Natural killer cell (primary cell): Measurements from ENCODE around the gene NTM. TPM values are rescaled to one million over a fixed set of nuclear protein-coding genes. Genes with fewer than 3 reads are reported as not detected.

ENCODE experiments used
- ATAC-seq, 3 donors: fragments of 150-1000 bp in 2 of 3; fragments of 200-7000 bp in 1 of 3; cut with Tn5 transposase; 1 replicate in 1 of 3; 2 replicates in 2 of 3; pipeline ENCODE4 v1.10.0; 2021; ENCODE audit warnings: mild to moderate bottlenecking in 2 of 3, moderate library complexity in 2 of 3
- DNase-seq, 2 donors: peaks; one replicate each; pipeline versions ENCODE4 v3.0.0 to v3.0.0-alpha.2; 2013 to 2021; ENCODE audit warnings: mixed read lengths in 1 of 2
- H3K27ac ChIP-seq: one replicate; pipeline ENCODE4 v1.5.1; 2013; ENCODE audit warnings: mild to moderate bottlenecking, low read length
- H3K27me3 ChIP-seq: one replicate; pipeline ENCODE4 v1.6.1; 2013; ENCODE audit warnings: low read length; ENCODE audit not compliant: control insufficient read depth, insufficient read depth
- H3K36me3 ChIP-seq: one replicate; pipeline ENCODE4 v1.6.1; 2013; ENCODE audit warnings: low read length; ENCODE audit not compliant: control insufficient read depth, insufficient read depth
- H3K4me1 ChIP-seq: one replicate; pipeline ENCODE4 v1.6.1; 2013; ENCODE audit warnings: low read length; ENCODE audit not compliant: control insufficient read depth, insufficient read depth
- H3K4me3 ChIP-seq: one replicate; pipeline ENCODE4 v1.5.1; 2013; ENCODE audit warnings: low read length
- H3K9me3 ChIP-seq: one replicate; pipeline ENCODE4 v1.6.1; 2013; ENCODE audit warnings: low read length; ENCODE audit not compliant: control insufficient read depth, insufficient read depth
- H3K27ac Mint-ChIP-seq, 2 donors: one replicate each; pipeline ENCODE4 v1.8.0; 2022; ENCODE audit warnings: mild to moderate bottlenecking in 2 of 2, mixed read lengths in 2 of 2, moderate library complexity in 1 of 2
- H3K27me3 Mint-ChIP-seq, 2 donors: one replicate each; pipeline ENCODE4 v1.8.0; 2022; ENCODE audit warnings: low read depth in 2 of 2, mixed read lengths in 2 of 2
- H3K36me3 Mint-ChIP-seq: one replicate; pipeline ENCODE4 v1.8.0; 2022; ENCODE audit warnings: mixed read lengths
- H3K4me1 Mint-ChIP-seq, 2 donors: one replicate each; pipeline ENCODE4 v1.8.0; 2022; ENCODE audit warnings: mixed read lengths in 2 of 2
- H3K4me3 Mint-ChIP-seq: one replicate; pipeline ENCODE4 v1.8.0; 2022; ENCODE audit warnings: mild to moderate bottlenecking, moderate library complexity, mixed read lengths
- H3K9me3 Mint-ChIP-seq, 2 donors: one replicate each; pipeline ENCODE4 v1.8.0; 2022; ENCODE audit warnings: mixed read lengths in 2 of 2
- WGBS: methylation state at CpG from one replicate; pipeline ENCODE4 v1.1.7; 2013; ENCODE audit warnings: missing lambda C conversion rate; ENCODE audit not compliant: insufficient coverage; 5-methylcytosine and 5-hydroxymethylcytosine counted together
- intact Hi-C: fragments of 100-400 bp; cut with micrococcal nuclease; formaldehyde crosslinking; loops from one replicate; pipeline ENCODE4 v1.14.2; 2022
- total RNA-seq, 4 donors: library from RNA; stranded (reverse); fragments of 120-200 nt in 1 of 4; gene quantifications; one replicate each; pipeline versions ENCODE4 v1.2.3 to v1.2.4, GENCODE V29; 2013 to 2022
- TF ChIP-seq, protein P1 (sequence below): fragments of 200-600 bp; IDR thresholded peaks from one replicate; pipeline ENCODE4 v1.8.0; 2022; ENCODE audit warnings: antibody characterized with exemption

NTM gene
- total RNA-seq, 3 donors from 2014 or later (not counting 1 experiment from before 2014, with no cell fraction given) = not detected

DNA sequence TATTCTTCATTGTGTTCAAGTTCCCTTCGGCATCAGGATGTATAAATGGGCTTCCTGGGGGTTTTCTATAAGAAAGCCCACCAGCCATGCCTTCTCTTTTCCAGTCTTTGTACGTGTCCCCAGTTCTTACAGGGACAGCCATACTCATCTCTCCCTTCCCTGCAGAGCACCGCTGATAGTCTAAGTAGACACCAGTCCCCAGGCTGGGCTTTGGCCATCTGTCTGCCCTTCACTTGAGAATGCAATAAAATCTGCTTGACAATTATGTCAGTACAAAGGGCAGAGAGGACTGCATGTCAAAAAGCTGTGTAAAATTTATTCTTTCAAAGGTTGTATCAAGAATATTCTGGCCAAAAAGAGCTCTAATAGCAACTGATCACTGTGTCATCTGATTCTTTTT, 27.3 kb downstream of the NTM start:
- H3K27ac Mint-ChIP-seq = no peak overlapping the region
- Histone ChIP-seq H3K27ac (no peak overlapping the region), H3K4me1 (no peaks in the 10 kb centered on the region), H3K36me3 (no peaks in the 10 kb centered on the region), H3K4me3 (no peak overlapping the region), H3K9me3 (no peaks in the 10 kb centered on the region), H3K27me3 (no peaks in the 10 kb centered on the region)
- DNase-seq (no peak), ATAC-seq (no peak)
- H3K9me3 Mint-ChIP-seq = peaks cover 0 to 2% of the 10 kb centered on the region in 2 donors
- intact Hi-C loops = no loop called here
- 56% methylated on average over 3 of the region's 3 CpGs for WGBS
- H3K36me3 Mint-ChIP-seq = no peaks in the 10 kb centered on the region
- H3K27me3 Mint-ChIP-seq = no peaks in the 10 kb centered on the region
- no peak overlapping the region for H3K4me3 Mint-ChIP-seq
- TF ChIP-seq, protein P1, sequence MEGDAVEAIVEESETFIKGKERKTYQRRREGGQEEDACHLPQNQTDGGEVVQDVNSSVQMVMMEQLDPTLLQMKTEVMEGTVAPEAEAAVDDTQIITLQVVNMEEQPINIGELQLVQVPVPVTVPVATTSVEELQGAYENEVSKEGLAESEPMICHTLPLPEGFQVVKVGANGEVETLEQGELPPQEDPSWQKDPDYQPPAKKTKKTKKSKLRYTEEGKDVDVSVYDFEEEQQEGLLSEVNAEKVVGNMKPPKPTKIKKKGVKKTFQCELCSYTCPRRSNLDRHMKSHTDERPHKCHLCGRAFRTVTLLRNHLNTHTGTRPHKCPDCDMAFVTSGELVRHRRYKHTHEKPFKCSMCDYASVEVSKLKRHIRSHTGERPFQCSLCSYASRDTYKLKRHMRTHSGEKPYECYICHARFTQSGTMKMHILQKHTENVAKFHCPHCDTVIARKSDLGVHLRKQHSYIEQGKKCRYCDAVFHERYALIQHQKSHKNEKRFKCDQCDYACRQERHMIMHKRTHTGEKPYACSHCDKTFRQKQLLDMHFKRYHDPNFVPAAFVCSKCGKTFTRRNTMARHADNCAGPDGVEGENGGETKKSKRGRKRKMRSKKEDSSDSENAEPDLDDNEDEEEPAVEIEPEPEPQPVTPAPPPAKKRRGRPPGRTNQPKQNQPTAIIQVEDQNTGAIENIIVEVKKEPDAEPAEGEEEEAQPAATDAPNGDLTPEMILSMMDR = no peak
- no peaks in the 10 kb centered on the region for H3K4me1 Mint-ChIP-seq

DNA sequence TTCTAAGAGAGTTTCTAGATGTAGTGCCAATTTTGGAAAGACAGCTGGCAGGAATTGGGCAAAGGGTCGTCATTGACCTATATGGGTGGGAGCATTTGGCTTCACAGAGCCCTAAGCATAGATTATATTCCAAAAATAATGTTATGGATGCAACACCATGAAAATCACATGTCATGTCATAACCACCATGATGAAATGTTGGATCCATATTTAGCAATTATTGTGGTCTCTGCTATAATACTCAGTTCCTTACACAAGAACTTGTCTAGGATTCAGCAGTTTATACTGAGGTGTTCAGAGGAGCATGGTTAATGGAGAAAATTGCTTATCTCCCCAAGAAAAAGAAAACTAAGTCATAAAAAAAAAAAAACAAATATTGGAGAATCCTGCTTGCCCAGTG, 31.6 kb downstream of the NTM start:
- Histone ChIP-seq H3K4me1 (no peaks in the 10 kb centered on the region), H3K36me3 (no peaks in the 10 kb centered on the region), H3K27ac (no peak overlapping the region), H3K27me3 (no peaks in the 10 kb centered on the region), H3K4me3 (no peak overlapping the region), H3K9me3 (no peaks in the 10 kb centered on the region)
- Mint-ChIP-seq H3K9me3 (peaks cover 0 to 2% of the 10 kb centered on the region in 2 donors), H3K27ac (no peak overlapping the region), H3K4me1 (no peaks in the 10 kb centered on the region), H3K36me3 (no peaks in the 10 kb centered on the region), H3K27me3 (no peaks in the 10 kb centered on the region), H3K4me3 (no peak overlapping the region)
- DNase-seq (no peak), ATAC-seq (no peak)
- WGBS = 60% methylated on average over 1 of the region's 1 CpG
- intact Hi-C loops = no loop called here
- TF ChIP-seq, protein P1 = no peak

DNA sequence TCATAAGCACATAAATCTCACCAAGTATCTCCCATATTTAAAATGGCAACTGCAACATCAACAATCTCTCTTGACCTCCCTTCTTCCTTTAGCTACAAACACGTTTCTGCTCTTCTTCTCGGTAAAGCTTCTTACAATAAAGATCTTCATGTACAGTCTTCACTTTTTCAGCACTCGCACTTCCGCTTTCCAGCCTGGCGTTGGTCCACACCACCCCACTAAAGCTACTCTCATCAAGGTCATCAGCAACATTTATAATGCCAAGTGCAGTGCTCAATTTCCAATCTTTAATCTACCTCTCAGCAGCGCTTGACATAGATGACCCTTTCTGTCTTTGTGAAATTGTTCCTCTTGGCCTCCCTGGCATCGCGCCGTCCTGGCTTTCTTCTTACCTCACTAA, 33.6 kb downstream of the NTM start:
- DNase-seq (no peak), ATAC-seq (no peak)
- H3K4me1 ChIP-seq = no peaks in the 10 kb centered on the region
- intact Hi-C loops = no loop called here
- H3K27ac ChIP-seq = no peak overlapping the region
- H3K36me3 ChIP-seq = no peaks in the 10 kb centered on the region
- no peak overlapping the region for H3K27ac Mint-ChIP-seq
- TF ChIP-seq, protein P1 = no peak
- no peaks in the 10 kb centered on the region for H3K27me3 Mint-ChIP-seq
- H3K36me3 Mint-ChIP-seq = no peaks in the 10 kb centered on the region
- H3K4me1 Mint-ChIP-seq = no peaks in the 10 kb centered on the region
- H3K9me3 ChIP-seq = no peaks in the 10 kb centered on the region
- H3K4me3 Mint-ChIP-seq = no peak overlapping the region
- peaks cover 0 to 2% of the 10 kb centered on the region in 2 donors for H3K9me3 Mint-ChIP-seq
- no peak overlapping the region for H3K4me3 ChIP-seq
- 92% methylated on average over 9 of the region's 9 CpGs for WGBS
- no peaks in the 10 kb centered on the region for H3K27me3 ChIP-seq

DNA sequence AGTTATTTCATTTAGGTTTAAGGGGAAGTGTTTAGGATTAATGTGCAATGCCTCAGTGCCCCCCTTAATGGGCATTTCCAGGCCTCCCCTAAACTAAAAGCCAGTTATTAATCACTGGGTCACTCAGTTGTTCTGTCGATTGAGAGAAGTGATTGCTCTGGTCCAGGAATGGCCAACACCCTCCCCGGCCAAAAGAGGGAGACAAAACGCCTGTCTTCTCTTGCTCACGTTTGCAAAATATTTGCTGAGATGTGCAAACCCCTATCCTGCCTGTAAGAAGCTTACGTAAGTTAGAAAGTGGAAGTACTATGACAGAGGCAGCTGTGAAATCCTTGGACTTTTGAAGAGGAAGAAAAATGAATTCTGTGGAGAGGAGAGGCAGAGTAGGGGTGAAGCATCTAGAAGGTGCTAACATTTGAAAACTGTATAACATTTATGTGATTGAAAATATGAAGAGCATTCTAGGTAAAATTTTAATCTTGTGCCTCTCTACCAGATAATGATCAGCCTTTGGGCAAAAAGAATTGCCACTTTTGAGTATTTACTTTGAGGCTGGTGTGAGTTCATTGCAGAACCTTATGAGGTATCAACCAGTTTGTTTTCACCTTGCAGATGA, 37.7 kb downstream of the NTM start:
- intact Hi-C loops = no loop called here
- Histone ChIP-seq H3K27me3 (no peaks in the 10 kb centered on the region), H3K9me3 (no peaks in the 10 kb centered on the region), H3K36me3 (no peaks in the 10 kb centered on the region), H3K4me3 (no peak overlapping the region), H3K4me1 (no peaks in the 10 kb centered on the region), H3K27ac (no peak overlapping the region)
- no peaks in the 10 kb centered on the region for H3K27me3 Mint-ChIP-seq
- 48% methylated on average over 5 of the region's 5 CpGs for WGBS
- ATAC-seq (no peak), DNase-seq (no peak)
- H3K27ac Mint-ChIP-seq = no peak overlapping the region
- H3K4me3 Mint-ChIP-seq = no peak overlapping the region
- no peaks in the 10 kb centered on the region for H3K4me1 Mint-ChIP-seq
- peaks cover 0 to 2% of the 10 kb centered on the region in 2 donors for H3K9me3 Mint-ChIP-seq
- H3K36me3 Mint-ChIP-seq = no peaks in the 10 kb centered on the region
- TF ChIP-seq, protein P1 = no peak
